Kidney epithelial cell (primary cell): ENCODE results near the gene RAB20. TPM values are rescaled to one million over a fixed set of nuclear protein-coding genes. Genes with fewer than 3 reads are reported as not detected.

Source experiments
- DNase-seq: peaks from one replicate; pipeline ENCODE4 v3.0.0-alpha.2; 2010; ENCODE audit warnings: low read depth
- H3K27me3 ChIP-seq: 2 replicates; pipeline ENCODE4 v1.6.0; 2011; ENCODE audit warnings: low read length; ENCODE audit not compliant: control insufficient read depth, insufficient read depth
- H3K36me3 ChIP-seq: 2 replicates; pipeline ENCODE4 v1.5.1; 2011; ENCODE audit warnings: low read length; ENCODE audit not compliant: control insufficient read depth, insufficient read depth
- H3K4me3 ChIP-seq: 2 replicates; pipeline ENCODE4 v1.5.1; 2011; ENCODE audit warnings: low read depth, mild to moderate bottlenecking, control low read depth, low read length
- CTCF ChIP-seq: IDR thresholded peaks from 2 replicates; pipeline ENCODE4 v1.5.1; 2011; ENCODE audit warnings: mild to moderate bottlenecking, moderate library complexity, low read length, control low read depth, inconsistent platforms; ENCODE audit not compliant: insufficient read depth, poor library complexity, severe bottlenecking
- total RNA-seq: library from RNA; depleted of rRNA; stranded (reverse); fragments of >200 nt; gene quantifications from 2 replicates; pipeline ENCODE4 v1.2.3, GENCODE V29; 2015

RAB20 gene
- total RNA-seq, 1 donor from 2014 or later: 7.4 TPM

- no peak for TF ChIP-seq CTCF
- DNase-seq: no peak
- no peak overlapping the region for H3K4me3 ChIP-seq
- H3K36me3 ChIP-seq: peaks cover 10% of the 10 kb centered on the region
- H3K27me3 ChIP-seq: no peaks in the 10 kb centered on the region
Observed at GRCh38 chr13:110484290-110485048, 77.1 kb downstream of the RAB20 start.

- Histone ChIP-seq H3K4me3 (no peak overlapping the region), H3K36me3 (peaks cover 10% of the 10 kb centered on the region), H3K27me3 (no peaks in the 10 kb centered on the region)
- DNase-seq: no peak
- TF ChIP-seq CTCF: no peak
Observed at GRCh38 chr13:110483386-110483968, 78.0 kb downstream of the RAB20 start.

- TF ChIP-seq CTCF: no peak
Observed at GRCh38 chr13:110480161-110480560, 81.4 kb downstream of the RAB20 start.

GRCh38 chr13:110479648-110480047, 81.9 kb downstream of the RAB20 start:
- Histone ChIP-seq H3K4me3 (no peak overlapping the region), H3K27me3 (no peaks in the 10 kb centered on the region), H3K36me3 (peaks cover 7% of the 10 kb centered on the region)
- DNase-seq: no peak
- TF ChIP-seq CTCF: no peak

More at GRCh38 chr13:110480161-110480560, 81.4 kb downstream of the RAB20 start:
- no peak overlapping the region for H3K4me3 ChIP-seq
- no peaks in the 10 kb centered on the region for H3K27me3 ChIP-seq
- peaks cover 9% of the 10 kb centered on the region for H3K36me3 ChIP-seq
- DNase-seq: no peak

GRCh38 chr13:110479215-110479545, 82.3 kb downstream of the RAB20 start:
- H3K27me3 ChIP-seq: no peaks in the 10 kb centered on the region
- no peak for DNase-seq
- TF ChIP-seq CTCF: no peak
- peaks cover 6% of the 10 kb centered on the region for H3K36me3 ChIP-seq
- H3K4me3 ChIP-seq: no peak overlapping the region
